NCI-H748 (cell line): Measurements from ENCODE around the gene COL3A1.

Experiments used
- DNase-seq: peaks from one replicate; lab custom pipeline; 2025; ENCODE audit not compliant: unreplicated experiment; lab: John Stamatoyannopoulos, UW

Gene COL3A1

DNA sequence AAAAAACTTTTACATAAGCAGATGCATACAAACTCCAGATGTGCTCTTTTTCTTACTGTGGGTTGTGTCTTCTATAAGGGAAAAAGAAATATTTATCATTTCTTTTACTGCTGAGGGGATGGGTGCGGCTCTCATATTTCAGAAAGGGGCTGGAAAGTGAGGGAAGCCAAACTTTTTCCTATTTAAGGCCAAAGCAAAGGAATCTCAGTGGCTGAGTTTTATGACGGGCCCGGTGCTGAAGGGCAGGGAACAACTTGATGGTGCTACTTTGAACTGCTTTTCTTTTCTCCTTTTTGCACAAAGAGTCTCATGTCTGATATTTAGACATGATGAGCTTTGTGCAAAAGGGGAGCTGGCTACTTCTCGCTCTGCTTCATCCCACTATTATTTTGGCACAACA lies at the start of gene COL3A1:
TSS of gene COL3A1 (plus strand) at position 210 of the 400 bp plus-strand sequence. CDS start at position 327, 117 bp downstream.
- no peak for DNase-seq

- no peak for DNase-seq
Observed at GRCh38 chr2:188928643-188929042, 45.5 kb upstream of the COL3A1 start.

- DNase-seq = no peak
Observed at GRCh38 chr2:188931361-188931760, 42.8 kb upstream of the COL3A1 start.

GRCh38 chr2:188937228-188938220 lies 36.6 kb upstream of the COL3A1 start:
- no peak for DNase-seq

DNA sequence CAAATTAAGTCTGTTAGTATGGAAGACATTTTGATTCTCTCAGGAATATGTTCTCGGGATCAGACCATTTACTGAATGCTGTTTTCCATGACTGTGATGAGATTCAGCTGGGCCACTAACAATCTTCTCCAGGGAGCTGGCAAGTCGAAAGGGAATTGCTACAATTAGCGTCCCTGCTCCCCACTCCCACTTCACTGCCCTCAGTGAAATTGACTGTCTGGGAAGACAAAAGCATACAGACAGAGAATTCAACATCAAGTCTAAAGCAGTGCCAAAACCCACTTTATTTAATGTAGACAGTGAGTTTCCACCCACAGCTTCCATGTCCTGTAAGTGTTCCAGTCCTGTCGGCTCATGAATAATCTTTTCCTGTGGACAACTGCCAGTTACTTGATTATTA lies 34.0 kb upstream of the COL3A1 start:
- no peak for DNase-seq

GRCh38 chr2:188944442-188944841 lies 29.7 kb upstream of the COL3A1 start:
- DNase-seq = no peak

DNA sequence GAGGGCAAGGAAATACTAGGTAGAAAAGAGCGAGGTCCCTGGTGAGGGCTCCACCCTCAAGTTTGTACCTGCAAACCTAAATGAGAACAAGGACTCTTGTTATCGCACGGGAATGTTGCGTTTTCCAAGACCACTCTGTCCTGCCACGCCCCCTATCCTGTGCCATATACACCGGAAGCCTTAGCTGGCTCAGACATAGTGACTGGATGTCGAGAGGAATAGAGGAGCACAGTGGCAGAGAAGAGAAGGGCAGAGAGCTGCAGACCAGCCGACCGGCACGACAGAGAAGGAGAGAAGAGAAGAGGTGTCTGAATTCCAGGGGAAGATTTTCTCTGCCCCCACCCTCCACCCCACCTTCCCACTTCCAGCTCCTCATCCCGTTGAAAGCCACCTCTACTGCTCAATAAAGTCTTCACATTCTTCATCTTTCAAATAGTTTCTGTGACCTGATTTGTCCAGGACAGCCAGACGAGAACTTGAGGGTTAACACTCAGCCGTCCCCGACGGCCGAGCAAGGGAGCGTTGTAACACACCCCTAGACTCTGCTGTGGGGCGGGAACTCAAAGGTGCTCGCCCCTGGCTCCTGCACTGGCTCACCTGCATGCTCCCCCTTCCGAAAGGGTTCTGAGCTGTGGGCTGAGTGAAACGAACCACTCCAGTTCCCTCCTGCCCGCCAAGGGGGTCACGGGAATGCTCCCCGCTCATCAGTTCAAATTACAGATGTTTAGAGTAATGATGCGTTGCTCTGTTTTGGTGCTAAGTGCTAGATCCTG lies 24.9 kb upstream of the COL3A1 start:
- DNase-seq = no peak

DNA sequence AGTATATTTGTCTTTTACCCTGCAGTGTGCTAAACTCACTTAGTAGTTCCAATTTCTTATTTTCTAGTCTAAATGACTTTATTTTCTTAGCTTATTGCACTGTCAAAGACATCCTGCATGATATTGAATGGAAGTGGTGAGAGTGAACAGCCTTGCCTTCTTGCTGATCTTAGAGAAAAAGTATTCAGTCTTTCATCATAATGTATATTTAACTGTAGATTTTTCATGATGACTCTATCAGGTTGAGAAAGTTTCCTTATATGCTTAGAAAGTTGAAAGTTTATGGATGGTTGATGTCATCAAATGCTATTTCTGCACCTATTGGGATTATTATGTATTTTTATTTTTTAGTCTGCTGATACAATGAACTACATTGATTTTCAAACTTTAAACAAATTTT lies 21.3 kb upstream of the COL3A1 start:
- no peak for DNase-seq

DNA sequence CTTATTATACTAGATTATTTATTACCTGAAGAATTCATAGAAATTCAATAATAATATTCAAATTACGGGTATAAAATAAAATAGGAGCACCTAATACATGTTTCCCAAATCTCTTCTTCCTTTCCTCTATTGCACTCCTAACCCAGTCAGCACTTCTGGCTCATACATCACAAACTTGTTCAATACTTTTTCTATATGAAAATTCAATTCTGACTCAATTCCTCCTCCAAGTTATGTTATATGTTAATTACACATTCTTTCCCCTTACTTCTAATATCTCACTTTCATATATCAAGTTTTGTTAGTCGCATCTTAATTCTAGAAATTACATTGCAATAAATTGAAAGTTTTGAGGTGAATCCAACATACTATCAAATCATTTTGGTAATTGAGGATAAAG lies 17.9 kb upstream of the COL3A1 start:
- no peak for DNase-seq

GRCh38 chr2:188956961-188957360 lies 17.2 kb upstream of the COL3A1 start:
- DNase-seq = no peak

DNA sequence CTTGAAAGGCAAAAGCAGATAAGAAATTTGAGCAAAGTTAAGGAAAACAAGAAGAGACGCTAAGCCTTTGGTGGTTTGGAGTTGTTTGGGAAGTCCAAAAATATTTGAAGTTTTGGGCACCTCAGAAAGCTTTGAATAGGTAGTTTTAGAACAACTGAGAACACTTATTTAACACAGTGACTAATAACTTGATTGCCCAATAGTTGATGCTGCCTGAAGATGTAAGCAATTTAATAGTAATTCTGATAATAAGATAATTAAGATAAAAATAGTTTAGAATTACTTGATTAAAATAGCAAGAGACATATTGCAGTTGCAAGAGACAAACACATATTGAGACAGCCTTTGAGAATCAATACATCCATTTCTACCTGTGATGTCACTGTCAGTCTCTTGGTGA lies 16.5 kb upstream of the COL3A1 start:
- no peak for DNase-seq

GRCh38 chr2:188963741-188964140 lies 10.4 kb upstream of the COL3A1 start:
- no peak for DNase-seq

GRCh38 chr2:188964976-188965546 lies 9.1 kb upstream of the COL3A1 start:
- no peak for DNase-seq

DNA sequence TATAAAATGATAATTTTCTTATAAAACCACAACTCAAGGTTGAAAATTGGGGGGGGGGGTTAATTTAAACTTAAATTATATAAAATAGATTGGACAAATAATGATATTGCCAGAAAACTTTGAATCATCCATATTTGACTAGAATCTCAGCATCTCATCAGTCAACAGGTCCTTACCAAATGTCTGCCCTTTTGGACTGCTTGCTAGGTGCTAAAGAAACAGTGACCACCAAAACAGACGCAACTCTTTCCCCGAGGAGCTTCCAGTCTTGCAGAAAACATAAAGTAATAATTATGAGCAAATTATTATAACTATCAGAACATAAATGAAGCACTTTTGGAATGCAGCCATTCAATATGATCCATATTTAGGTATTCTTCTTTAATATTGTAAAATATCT lies 8.6 kb upstream of the COL3A1 start:
- DNase-seq = no peak

DNA sequence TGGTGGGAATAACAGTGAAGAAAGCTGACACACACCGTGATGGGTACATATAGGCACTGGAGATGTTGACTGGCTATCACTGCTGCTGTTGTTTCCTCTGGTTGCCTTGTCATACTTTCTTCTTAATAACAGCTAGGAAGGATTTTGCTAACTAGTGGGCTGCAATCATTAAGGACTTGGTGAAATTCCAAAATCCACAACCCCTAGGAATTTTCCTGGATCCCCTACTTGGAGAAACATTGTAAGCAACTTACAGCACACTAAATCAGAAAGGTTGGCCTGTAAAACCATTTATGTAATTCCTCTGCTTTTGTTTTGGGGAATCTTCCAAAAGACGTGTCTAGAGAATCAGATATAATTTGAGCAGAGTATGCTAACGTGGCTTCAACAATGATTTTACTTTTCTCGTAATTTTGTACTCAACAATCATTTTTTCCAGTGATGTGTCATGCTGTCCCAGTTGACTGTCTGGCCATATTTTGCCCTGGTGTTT lies 8.0 kb upstream of the COL3A1 start:
- DNase-seq = no peak

DNA sequence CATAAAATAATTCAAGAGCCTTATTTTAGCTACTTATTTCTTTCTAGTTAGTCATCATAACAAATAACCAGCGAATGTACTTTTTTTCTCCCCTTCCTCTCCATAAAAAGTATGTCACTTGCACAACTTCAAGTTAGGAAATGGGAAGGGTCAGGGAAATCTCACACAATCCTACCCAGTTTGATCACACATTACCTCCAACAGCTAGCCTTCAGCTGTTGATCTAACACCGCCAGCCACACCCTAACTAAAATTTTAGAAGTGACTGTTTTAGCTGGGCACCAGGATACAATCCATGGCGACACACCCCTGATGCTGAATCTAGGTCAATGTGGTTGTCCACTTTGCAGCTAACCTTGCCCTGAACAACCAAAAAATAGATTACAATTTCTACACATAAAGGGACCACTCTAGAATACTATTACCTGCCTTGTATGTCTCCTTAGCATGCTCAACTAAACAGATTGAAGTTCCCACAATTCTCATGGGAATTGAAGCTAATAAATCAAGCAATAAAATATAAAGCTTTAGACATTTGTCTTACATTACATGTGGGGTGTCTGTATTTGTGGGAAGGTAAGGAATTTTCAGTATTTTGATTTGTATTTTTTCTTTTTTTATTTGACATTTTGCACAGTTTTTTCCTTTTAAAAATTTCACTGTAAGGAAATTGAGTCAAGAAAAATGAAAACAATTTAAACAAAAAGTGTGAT lies 7.3 kb upstream of the COL3A1 start:
- peak; percentile 13 for DNase-seq

DNA sequence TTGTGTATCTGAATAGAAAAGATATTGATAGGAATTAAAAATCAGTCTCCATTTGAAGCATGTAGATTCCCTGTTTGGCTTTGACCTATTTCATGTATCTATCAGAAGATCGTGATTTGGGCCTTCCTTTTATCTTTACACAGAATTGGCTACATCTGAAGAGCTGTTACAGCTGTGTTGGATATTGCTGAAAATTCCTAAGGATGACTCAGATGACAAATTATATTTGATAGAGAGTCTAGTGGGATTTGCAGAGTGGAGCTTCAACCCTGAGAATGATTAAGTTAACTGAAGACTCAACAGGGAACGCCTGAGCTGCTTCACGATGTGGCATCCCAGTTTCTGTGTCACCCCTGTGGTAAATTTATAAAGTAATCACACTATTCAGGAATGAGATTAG lies 4.9 kb upstream of the COL3A1 start:
- DNase-seq = no peak

DNA sequence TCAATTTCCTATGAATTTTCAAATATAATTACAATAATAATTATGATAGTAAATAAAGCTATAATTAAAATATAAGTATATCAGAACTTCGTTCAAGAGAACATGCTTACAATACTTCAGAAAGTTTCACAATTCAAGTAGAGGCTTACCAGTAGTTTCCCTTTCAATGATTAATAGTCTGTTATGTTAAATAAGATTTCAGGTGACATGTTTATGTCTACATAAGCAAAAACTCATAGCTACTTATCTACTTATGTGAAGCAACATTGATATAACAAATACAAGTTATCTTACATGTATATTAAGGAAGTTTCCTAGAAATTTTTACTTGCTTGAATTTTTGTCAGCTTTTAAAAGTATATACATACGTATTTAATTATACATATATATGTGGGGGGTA lies 4.5 kb upstream of the COL3A1 start:
- DNase-seq = no peak

GRCh38 chr2:188970211-188970610 lies 4.0 kb upstream of the COL3A1 start:
- no peak for DNase-seq

GRCh38 chr2:188971432-188971861 lies 2.7 kb upstream of the COL3A1 start:
- no peak for DNase-seq

- no peak for DNase-seq
Observed at GRCh38 chr2:188973641-188974040, 532 bp upstream of the COL3A1 start.
